Posterior cingulate gyrus (tissue), 11 donors: Measurements from ENCODE around the gene IRGM.
A peak's percentile ranks its signal among the peaks of the same experiment; 100 is the strongest.
"Not testable (repeated sequence)": the region's sequence is repeated elsewhere in the genome, so short reads cannot be mapped to it uniquely, and the experiment has no call there.

Experiments
- DNase-seq, 10 donors: peaks; one replicate each; pipeline versions ENCODE4 v3.0.0 to v3.0.0-alpha.2; 2020 to 2021; ENCODE audit warnings: mixed read lengths in 3 of 10
- intact Hi-C: fragments of 100-400 bp; cut with DNase I; formaldehyde crosslinking; loops from one replicate; pipeline ENCODE4 v1.15.1; 2023

The IRGM gene, protein sequence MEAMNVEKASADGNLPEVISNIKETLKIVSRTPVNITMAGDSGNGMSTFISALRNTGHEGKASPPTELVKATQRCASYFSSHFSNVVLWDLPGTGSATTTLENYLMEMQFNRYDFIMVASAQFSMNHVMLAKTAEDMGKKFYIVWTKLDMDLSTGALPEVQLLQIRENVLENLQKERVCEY

DNA sequence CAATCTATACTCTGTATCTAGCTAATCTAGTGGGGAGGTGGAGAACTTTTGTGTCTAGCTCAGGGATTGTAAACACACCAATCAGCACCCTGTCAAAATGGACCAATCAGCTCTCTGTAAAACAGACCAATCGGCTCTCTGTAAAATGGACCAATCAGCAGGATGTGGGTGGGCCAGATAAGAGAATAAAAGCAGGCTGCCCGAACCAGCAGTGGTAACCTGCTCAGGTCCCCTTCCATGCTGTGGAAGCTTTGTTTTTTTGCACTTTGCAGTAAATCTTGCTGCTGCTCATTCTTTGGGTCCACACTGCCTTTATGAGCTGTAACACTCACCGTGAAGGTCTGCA is at the start of gene IRGM:
Gene IRGM, plus strand, starts transcription at position 214 of the 346 bp plus-strand sequence. CDS start 1,603 bp downstream, outside the sequence.
- DNase-seq: not testable (repeated sequence)
- intact Hi-C loops: loop anchor here (2.0 kb wide), 1 partner anchor 283 kb away; no protein-coding TSS in a partner anchor

DNA sequence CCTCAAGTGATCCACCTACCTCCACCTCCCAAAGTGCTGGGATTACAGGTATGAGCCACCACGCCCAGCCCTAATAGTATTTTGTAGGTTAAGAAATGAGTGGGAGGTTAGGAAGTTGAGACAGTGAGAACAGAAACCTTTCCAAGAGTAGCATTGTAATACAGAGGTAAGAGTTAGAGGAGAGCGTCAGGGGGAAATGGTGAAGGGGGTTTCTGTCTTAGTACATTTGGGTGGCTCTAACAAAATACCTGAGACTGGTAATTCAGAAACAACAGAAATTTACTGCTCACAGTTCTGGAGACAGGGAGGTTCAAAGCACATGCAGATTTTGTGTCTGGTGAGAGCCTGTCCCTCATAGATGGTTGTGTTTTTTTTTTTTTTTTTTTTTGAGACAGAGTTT is 48.9 kb upstream of the IRGM start:
- intact Hi-C loops: no loop called here
- DNase-seq: no peak

DNA sequence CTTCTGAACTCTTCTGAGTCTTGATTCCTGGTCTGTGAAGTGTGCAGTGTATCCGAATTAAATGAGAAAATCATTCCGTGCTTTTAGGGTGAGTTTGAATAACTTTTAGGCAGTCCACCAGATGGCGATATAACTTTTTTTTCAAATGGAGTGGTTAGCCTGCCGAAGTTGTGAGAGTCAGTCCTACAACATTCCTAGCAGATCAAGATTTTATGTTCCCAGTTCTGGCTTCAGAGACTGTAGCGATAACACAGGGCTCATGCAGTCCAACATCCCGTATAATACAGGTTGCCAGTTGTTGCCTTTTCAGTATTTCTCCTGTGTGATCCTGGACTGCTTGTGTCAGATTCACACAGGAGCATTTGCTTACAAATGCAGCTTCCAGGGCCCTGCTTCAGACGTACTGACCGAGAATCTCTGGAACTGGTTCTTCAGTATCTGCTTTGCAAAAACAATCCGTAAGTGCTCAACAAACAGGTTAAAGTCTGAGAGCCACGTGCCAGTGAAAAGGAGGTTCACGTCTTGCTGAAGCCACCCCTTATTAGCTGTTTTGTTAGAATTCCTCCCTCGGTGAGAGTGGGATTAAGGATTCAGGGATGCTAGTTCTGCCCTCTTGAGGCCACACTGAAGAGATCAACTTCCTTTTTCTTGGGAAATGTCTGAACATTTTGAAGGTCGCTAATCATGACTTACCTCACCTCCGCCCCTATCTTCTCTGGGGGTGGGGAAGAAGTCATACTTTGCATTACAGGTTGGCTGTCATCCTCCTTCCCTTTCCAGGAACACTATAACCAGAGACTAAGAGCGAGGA is 45.0 kb upstream of the IRGM start:
- intact Hi-C loops: loop anchor here (1.0 kb wide), 1 partner anchor 46 kb away; no protein-coding TSS in a partner anchor
- DNase-seq: no peak

DNA sequence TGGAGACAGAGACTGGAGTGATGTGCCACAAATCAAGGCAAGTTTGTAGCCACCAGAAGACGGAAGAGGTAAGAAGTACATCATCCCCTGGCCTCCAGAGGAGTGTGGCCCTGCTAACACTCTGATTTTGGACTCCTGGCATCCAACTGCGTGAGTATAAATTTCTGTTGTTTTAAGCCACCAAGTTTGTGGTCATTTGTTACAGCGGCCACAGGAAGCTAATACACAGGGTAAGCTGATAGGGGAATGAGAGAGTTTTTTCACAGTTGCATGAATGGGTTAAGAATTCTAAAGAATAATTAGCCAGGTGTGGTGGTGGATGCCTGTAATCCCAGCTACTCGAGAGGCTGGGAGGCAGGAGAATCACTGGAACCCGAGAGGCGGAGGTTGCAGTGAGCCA is 41.9 kb upstream of the IRGM start:
- intact Hi-C loops: no loop called here
- no peak for DNase-seq

DNA sequence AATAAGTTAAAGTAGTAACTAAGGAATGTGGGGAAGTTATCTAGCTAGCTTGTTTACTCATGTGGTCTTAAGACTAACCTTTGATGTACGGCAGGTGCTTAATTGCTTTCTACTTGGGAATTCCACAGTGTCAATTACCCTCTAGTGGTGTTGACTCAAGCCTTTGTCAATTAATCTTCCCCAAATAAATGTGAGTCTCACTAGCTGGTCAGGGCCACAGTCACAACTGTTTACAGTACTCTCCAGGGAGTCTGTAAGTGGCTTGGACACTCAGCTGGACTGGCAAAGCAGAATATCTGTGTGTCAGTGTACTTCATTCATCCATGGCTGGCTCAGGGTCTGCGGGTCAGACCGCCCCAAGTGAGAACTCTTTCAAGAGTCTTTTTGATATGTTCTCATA is 37.0 kb upstream of the IRGM start:
- intact Hi-C loops: no loop called here
- DNase-seq: no peak

DNA sequence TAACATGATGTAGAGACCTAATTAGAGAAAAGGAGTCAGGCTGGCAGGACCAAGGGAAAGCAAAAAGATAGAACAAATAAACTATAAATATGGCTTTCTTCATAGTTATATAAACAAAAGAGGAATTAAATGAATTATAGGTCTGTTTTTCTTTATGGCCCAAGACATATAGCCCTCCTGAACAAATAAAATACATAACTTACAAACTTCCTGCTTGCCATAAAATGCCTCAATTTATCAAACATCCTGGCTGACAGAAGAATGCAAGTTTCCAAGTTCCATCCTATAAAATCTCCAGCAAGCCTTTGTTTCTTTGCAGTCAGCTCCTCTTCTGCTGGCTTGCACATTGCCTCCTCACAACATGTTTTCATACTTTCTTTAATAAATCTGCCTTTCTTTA is 31.3 kb upstream of the IRGM start:
- intact Hi-C loops: no loop called here
- no peak for DNase-seq

DNA sequence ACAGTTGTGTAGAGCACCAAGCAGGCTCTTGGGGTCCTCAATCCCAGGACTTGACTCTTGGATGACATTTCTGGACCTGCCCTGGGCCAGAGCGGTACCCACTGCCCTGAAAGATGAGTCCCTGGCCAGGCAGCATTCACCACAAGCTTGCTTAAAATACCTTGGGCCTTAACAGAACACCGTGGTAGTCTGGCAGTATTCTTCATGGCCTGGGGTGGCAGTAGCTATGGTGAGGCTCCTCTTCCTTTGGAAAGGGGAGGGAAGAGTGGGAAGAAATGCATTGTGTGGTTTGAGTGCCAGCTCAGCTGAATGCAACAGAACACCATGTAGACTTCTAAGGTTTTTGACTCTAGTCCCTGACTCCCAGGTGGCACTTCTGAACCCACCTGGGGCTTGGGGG is 29.4 kb upstream of the IRGM start:
- intact Hi-C loops: no loop called here
- no peak for DNase-seq

DNA sequence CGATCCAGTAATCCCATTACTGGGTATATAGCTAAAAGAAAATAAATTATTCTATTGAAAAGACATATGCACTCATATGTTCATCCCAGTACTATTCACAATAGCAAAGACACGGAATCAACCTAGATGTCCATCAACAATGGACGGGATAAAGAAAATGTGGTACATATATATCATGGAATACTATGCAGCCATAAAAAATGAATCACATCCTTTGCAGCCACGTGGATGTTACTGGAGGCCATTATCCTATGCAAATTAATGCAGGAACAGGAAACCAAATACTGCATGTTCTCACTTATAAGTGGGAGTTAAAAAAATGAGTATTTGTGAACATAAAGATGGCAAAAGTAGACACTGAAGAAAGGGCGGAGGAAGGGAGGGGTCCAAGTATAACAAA is 16.6 kb upstream of the IRGM start:
- intact Hi-C loops: no loop called here
- DNase-seq: no peak

DNA sequence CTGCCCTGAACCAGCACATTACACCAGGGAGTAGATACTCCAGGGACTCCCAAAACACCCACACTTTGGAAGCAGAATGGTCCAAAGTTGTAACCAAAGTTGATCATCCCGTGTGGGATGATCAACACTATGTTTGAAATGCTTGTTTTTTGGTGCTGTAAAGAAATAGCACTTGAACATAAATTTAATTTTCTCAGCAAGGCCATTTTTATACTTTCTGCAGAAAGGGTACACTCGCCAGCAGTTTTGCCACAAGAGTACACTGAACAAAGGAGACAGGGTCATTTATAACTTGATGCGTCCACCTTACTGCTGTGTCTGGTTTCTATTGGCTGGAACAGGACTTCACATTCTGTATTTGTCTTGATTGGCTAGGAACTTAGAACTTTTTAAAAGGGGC is 14.5 kb upstream of the IRGM start:
- intact Hi-C loops, DNase-seq: not testable (repeated sequence)

DNA sequence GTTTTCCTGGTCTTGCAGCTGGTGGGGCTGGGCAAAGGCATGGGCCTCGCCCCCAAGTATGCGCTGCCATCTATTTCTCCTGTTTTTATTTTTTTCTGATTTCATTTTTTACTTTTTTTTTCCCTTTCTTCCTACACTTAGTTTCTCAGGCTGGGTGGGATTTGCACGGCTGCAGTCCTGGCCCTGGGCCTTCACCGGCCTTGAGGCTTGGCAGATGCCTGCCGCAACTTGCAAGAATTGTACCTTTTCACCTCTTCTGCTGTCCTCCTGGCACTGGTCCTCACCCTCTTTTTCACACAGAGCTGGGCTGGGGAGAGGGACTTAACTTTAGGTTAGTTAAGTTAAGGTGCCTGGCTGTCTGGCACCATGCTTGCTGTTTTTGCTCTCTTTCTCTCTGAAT is 10.3 kb upstream of the IRGM start:
- intact Hi-C loops: no loop called here
- DNase-seq: peak in 1 of 10 donors; percentile 60

DNA sequence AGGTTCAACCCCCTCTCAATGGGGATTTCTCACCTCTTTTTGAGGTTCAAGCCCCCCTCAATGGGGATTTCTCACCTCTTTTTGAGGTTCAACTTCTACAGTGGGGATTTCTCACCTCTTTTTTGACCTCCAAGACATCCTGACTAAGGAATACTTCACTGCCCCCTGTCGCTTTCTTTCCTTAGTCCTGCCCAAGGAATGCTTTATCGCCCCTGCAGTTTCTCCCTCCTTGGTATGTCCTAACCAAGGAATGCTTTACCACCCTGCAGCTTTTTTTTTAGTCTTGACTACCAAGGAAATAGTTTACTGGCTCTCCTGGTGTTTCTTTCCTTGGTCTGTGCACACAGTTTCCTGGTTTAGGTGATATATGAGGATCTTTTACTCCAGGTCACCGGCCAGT is 9.6 kb upstream of the IRGM start:
- no peak for DNase-seq
- intact Hi-C loops: no loop called here

DNA sequence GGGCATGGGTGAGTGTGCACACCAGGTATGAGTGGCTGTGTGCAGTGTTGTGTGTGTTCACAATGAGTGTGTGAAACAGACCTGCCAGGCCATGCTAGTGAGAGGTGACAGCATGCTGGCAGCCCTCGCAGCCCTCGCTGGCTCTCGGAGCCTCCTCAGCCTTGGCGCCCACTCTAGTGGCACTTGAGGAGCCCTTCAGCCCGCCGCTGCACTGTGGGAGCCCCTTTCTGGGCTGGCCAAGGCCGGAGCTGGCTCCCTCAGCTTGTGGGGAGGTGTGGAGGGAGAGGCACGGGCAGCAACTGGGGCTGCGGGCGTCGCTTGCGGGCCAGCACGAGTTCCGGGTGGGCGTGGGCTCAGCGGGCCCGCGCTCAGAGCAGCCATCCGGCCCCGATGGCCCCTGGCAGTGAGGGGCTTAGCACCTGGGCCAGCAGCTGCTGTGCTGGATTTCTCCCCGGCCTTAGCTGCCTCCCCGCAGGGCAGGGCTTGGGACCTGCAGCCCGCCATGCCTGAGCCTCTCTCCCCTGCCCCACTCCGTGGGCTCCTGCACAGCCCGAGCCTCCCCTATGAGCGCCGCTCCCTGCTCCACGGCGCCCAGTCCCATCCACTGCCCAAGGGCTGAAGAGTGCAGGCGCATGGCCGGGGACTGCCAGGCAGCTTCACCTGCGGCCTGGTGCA is 999 bp upstream of the IRGM start:
- DNase-seq: peak in 1 of 10 donors; percentile 67
- intact Hi-C loops: not testable (repeated sequence)

DNA sequence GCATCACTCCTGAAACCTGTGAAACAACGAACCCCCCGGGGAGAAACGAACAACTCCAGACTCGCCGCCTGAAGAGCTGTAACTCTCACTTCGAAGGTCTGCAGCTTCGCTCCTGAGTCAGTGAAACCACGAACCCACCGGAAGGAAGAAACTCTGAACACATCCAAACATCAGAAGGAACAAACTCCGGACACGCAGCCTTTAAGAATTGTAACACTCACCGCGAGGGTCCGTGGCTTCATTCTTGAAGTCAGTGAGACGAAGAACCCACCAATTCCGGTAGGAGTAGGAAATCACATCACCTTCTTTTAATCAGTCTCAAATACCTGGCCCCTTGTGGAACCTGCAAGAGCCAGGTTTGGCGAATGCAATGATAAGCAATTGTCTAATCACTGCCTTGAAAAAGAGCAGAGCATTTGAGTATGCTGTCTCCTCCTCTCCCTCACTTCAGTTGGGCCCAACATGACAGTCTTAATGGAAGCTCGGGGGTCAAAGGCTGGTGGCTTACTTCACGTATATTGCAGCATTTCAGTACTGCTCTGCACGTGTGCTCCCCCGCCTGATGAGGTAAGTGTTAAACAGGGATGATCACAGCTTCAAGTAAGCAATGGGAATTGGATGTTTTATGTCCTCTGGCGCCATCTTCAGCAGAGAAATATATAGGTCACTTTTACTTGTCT is 473 bp downstream of the IRGM start:
- peak in 2 of 10 donors; percentile 14 to 19 for DNase-seq

DNA sequence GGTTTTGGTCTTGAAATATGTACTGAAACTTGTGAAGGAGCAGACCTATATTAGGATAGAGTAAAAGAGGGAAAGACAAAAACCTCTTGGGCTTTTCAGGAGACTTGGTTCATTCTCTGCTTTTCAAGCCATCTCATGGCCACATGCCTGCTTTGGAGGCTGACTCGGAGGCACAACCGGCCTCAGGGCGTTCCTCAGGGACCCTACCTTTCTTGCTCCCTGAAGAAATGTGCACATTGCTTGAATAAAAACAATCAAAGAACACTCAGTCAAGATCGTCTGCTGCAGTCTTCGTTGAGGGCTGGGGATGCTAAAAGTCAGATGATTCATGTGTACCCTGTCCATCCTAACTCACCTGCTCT is 994 bp downstream of the IRGM start:
- no peak for DNase-seq
- intact Hi-C loops: loop anchor here (1.0 to 2.0 kb wide), 2 partner anchors 46 to 285 kb away; no protein-coding TSS in a partner anchor

More for the DNA sequence above, 473 bp downstream of the IRGM start:
- intact Hi-C loops: loop anchor here (1.0 to 2.0 kb wide), 2 partner anchors 45 to 284 kb away; no protein-coding TSS in a partner anchor

DNA sequence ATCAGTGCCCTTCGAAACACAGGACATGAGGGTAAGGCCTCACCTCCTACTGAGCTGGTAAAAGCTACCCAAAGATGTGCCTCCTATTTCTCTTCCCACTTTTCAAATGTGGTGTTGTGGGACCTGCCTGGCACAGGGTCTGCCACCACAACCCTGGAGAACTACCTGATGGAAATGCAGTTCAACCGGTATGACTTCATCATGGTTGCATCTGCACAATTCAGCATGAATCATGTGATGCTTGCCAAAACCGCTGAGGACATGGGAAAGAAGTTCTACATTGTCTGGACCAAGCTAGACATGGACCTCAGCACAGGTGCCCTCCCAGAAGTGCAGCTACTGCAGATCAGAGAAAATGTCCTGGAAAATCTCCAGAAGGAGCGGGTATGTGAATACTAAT is 1.9 kb downstream of the IRGM start:
- intact Hi-C loops: no loop called here
- DNase-seq: no peak

DNA sequence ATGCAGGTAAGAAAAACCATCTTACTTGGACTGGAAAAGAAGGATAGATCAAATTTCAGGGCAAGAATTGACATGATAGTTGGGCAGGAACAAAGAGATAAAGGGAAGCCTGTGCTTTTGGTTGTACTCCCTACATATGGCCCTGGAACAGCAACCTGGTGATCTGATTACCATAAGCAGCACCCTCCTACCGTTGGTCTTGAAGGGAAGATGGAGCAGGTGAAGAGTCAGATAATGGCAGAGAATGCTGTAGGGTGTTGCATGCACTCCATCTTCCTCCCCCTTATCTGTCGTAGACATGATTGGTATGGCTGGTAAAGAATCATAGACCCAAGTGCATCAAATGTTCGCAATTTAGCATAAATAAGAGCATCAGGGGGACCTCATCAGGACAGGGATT is 4.7 kb downstream of the IRGM start:
- no peak for DNase-seq
- intact Hi-C loops: no loop called here

DNA sequence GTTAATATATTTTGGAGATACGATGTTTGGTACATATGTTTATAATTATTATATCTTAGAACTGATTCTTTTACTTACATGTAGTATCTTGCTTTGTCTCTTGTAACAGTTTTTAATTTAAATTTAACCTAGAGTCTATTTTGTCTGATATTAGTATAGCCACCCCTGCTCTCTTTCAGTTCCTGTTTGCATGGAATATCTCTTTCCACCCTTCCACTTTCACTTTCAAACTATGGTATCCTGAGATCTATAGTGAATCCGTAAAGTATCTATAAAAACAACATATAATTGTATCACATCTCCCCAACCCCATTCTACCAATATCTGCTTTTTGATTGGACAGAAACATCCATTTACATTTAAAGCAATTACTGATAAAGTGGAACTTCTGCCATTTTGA is 7.2 kb downstream of the IRGM start:
- intact Hi-C loops: no loop called here
- no peak for DNase-seq

DNA sequence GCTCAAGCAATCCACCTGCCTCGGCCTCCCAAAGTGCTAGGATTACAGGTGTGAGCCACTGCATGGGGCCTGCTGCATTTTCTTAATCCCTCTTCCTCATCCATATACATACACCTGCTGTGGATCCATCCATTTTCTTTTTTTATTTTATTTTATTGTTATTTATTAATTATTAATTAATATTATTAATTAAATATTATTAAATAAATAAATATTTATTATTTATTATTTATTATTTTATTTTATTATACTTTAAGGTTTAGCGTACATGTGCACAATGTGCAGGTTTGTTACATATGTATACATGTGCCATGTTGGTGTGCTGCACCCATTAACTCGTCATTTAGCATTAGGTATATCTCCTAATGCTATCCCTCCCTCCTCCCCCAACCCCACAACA is 10.4 kb downstream of the IRGM start:
- intact Hi-C loops, DNase-seq: not testable (repeated sequence)

DNA sequence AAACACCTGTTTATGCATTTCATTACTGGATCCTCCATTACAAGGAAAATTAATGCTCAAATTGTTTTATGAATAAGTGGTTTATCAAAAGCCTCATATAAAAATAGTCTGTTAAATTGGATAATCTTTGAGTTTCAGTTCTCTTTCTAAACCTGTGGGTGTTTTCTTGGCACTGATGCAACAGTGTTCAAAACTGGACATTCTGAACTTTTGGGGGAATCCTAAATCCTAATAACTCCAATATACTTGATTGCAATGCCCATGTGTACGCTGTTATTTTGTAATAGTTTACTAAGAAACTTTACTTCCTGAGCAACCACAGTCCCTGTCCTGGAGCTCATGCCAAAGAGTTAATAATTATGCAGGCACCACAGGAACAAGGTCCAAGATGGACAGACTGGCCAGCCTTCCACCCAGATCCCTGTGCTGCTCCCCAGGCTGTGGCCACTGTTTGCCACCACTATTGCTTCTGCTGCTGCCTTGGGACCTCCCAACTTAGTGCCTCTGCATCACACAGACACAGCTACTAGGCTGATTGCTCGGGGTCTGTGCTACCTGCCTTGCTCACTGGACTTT is 14.0 kb downstream of the IRGM start:
- no peak for DNase-seq
- intact Hi-C loops: no loop called here

DNA sequence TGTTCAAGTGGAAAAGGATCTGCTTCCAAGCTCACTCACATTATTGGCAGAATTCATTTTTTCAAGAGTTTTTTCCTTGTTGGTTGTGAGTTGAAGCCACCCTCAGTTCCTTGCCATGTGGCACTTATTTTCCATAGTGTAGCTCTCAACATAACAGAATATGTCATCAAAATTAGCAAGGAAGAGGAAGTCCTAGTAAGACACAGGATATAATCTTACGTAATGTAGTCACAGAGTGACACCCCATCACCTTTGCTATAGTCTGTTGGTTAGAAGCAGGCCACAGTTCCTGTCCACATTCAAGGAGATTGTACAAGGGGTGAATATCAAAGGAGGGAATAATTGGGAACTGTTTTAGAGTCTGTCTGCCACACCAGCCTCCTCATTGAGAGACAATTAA is 15.7 kb downstream of the IRGM start:
- intact Hi-C loops: no loop called here
- DNase-seq: no peak

DNA sequence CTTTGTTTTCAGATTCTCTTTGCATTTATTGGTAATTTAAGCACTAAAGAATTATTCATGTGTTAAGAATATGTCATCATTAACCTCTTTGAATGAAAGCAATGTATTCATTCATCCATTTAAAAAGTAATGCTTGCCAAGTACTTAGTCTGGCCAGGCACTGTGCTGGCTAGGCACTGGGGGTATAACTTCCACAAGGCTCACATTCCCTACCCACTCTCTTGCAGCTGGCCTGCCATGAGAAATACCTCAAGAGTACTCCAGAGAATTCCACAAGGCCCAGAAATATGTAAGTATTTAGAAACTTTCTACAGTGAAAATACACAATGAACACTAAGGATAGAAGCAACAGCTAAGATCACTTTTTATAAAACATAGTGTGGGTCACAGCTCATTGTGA is 33.0 kb downstream of the IRGM start:
- DNase-seq: no peak
- intact Hi-C loops: no loop called here
